ENCODE results near the gene CCDC57.

GRCh38 chr17:82256242-82256885 is 43.7 kb upstream of the CCDC57 start:
- TF ChIP-seq CTCF (IDR thresholded peaks at IDR 0.05; ENCODE audit: poor library complexity, severe bottlenecking) (no peak), EZH2 (IDR thresholded peaks at IDR 0.05; ENCODE audit: borderline replicate concordance, insufficient read depth, low read length, poor library complexity, severe bottlenecking) (no peak), MXI1 (conservative IDR thresholded peaks at IDR 0.05; ENCODE audit: poor library complexity, severe bottlenecking) (no peak), RAD21 (conservative IDR thresholded peaks at IDR 0.05) (no peak), SMC3 (conservative IDR thresholded peaks at IDR 0.05; ENCODE audit: poor library complexity) (no peak), POLR2AphosphoS5 (IDR thresholded peaks at IDR 0.05) (no peak), EP300 (conservative IDR thresholded peaks at IDR 0.05; ENCODE audit: poor library complexity, severe bottlenecking) (no peak), REST (IDR thresholded peaks at IDR 0.05; ENCODE audit: borderline replicate concordance) (no peak)

Data from neural cell (in vitro differentiated cells).